Activated CD4-positive, alpha-beta memory T cell treated with anti-CD3 and anti-CD28 coated beads for 36 hours (primary cell): ENCODE measurements around the gene WDR62. TPM values are rescaled to one million over a fixed set of nuclear protein-coding genes. Genes with fewer than 3 reads are reported as not detected.

Experiments used
- CTCF ChIA-PET: fragments of 350-600 bp; sonication (Branson Sonifier 250); formaldehyde crosslinking; loops from one replicate; lab custom pipeline; 2021; ENCODE audit warnings: antibody characterized with exemption, inconsistent platforms; lab: Charles Lee
- POLR2A ChIA-PET: fragments of 350-600 bp; sonication (Branson Sonifier 250); formaldehyde crosslinking; loops from one replicate; lab custom pipeline; 2021; ENCODE audit warnings: antibody characterized with exemption; lab: Charles Lee
- DNase-seq: peaks from one replicate; pipeline ENCODE4 v3.0.0-alpha.2; 2020
- H3K27ac Mint-ChIP-seq: one replicate; pipeline ENCODE4 v1.8.0; 2021; ENCODE audit warnings: mixed read lengths
- H3K27me3 Mint-ChIP-seq: one replicate; pipeline ENCODE4 v1.8.0; 2021; ENCODE audit warnings: mixed read lengths
- H3K36me3 Mint-ChIP-seq: one replicate; pipeline ENCODE4 v1.8.0; 2021; ENCODE audit warnings: mixed read lengths
- H3K4me1 Mint-ChIP-seq: one replicate; pipeline ENCODE4 v1.8.0; 2021; ENCODE audit warnings: low read depth, mixed read lengths
- H3K4me3 Mint-ChIP-seq: one replicate; pipeline ENCODE4 v1.8.0; 2021; ENCODE audit warnings: mild to moderate bottlenecking, mixed read lengths
- H3K9me3 Mint-ChIP-seq: one replicate; pipeline ENCODE4 v1.8.0; 2021; ENCODE audit warnings: mixed read lengths
- intact Hi-C: fragments of 100-400 bp; cut with micrococcal nuclease; formaldehyde crosslinking; loops from one replicate; pipeline ENCODE4 v1.15.1; 2023
- total RNA-seq, 2 experiments: library from RNA; stranded (reverse); gene quantifications; one replicate each; pipeline ENCODE4 v1.2.3, GENCODE V29; 2021

Gene WDR62
- total RNA-seq, 2 experiments from 2014 or later, result 16.8 to 17.7 TPM

GRCh38 chr19:36090910-36091695, 36.4 kb downstream of the WDR62 start:
- Mint-ChIP-seq H3K27ac (no peak overlapping the region), H3K27me3 (no peaks in the 10 kb centered on the region), H3K9me3 (no peaks in the 10 kb centered on the region), H3K4me3 (no peak overlapping the region), H3K36me3 (peaks cover 35% of the 10 kb centered on the region), H3K4me1 (peaks cover 16% of the 10 kb centered on the region)
- CTCF ChIA-PET, result no interaction called here
- POLR2A ChIA-PET, result no interaction called here
- intact Hi-C loops, result no loop called here
- no peak for DNase-seq

- DNase-seq, result no peak
- intact Hi-C loops, result loop anchor here (2.0 kb wide), 1 partner anchor 38 kb away; the partner anchor contains the start of genes THAP8 and WDR62
- H3K4me1 Mint-ChIP-seq, result peaks cover 16% of the 10 kb centered on the region
- H3K9me3 Mint-ChIP-seq, result no peaks in the 10 kb centered on the region
- no peaks in the 10 kb centered on the region for H3K27me3 Mint-ChIP-seq
- CTCF ChIA-PET, result no interaction called here
- peaks cover 39% of the 10 kb centered on the region for H3K36me3 Mint-ChIP-seq
- POLR2A ChIA-PET, result no interaction called here
- no peak overlapping the region for H3K4me3 Mint-ChIP-seq
- H3K27ac Mint-ChIP-seq, result peak overlapping the region; percentile 49
These were observed 37.9 kb downstream of the WDR62 start for GRCh38 chr19:36092566-36092965.

- peak; percentile 59 for DNase-seq
- Mint-ChIP-seq H3K27ac (peak overlapping the region; percentile 49), H3K4me1 (peaks cover 16% of the 10 kb centered on the region), H3K9me3 (no peaks in the 10 kb centered on the region), H3K27me3 (no peaks in the 10 kb centered on the region), H3K4me3 (no peak overlapping the region), H3K36me3 (peaks cover 34% of the 10 kb centered on the region)
- ChIA-PET POLR2A (no interaction called here), CTCF (no interaction called here)
- intact Hi-C loops, result loop anchor here (2.0 kb wide), 1 partner anchor 38 kb away; the partner anchor contains the start of genes THAP8 and WDR62
These were observed 38.5 kb downstream of the WDR62 start for GRCh38 chr19:36093146-36093662.

GRCh38 chr19:36093687-36094086, 39.0 kb downstream of the WDR62 start:
- intact Hi-C loops, result loop anchor here (2.0 kb wide), 1 partner anchor 39 kb away; the partner anchor contains the start of genes THAP8 and WDR62
- Mint-ChIP-seq H3K27ac (no peak overlapping the region), H3K4me3 (no peak overlapping the region), H3K36me3 (peaks cover 33% of the 10 kb centered on the region), H3K4me1 (peaks cover 16% of the 10 kb centered on the region), H3K9me3 (no peaks in the 10 kb centered on the region), H3K27me3 (no peaks in the 10 kb centered on the region)
- ChIA-PET POLR2A (no interaction called here), CTCF (no interaction called here)
- no peak for DNase-seq

- Mint-ChIP-seq H3K4me1 (peaks cover 16% of the 10 kb centered on the region), H3K9me3 (no peaks in the 10 kb centered on the region), H3K36me3 (peaks cover 24% of the 10 kb centered on the region), H3K27me3 (no peaks in the 10 kb centered on the region), H3K27ac (no peak overlapping the region), H3K4me3 (no peak overlapping the region)
- POLR2A ChIA-PET, result no interaction called here
- intact Hi-C loops, result loop anchor here (5.0 kb wide), 1 partner anchor 660 kb away; no protein-coding TSS in a partner anchor
- CTCF ChIA-PET, result no interaction called here
- no peak for DNase-seq
These were observed 42.3 kb downstream of the WDR62 start for GRCh38 chr19:36097036-36097435.

GRCh38 chr19:36099166-36099785, 44.6 kb downstream of the WDR62 start:
- H3K9me3 Mint-ChIP-seq, result no peaks in the 10 kb centered on the region
- CTCF ChIA-PET, result interaction anchor here (1.5 kb wide), 1 partner anchor 29 kb away, joined by 3 read pairs; no protein-coding TSS in a partner anchor

GRCh38 chr19:36100476-36100875, 45.8 kb downstream of the WDR62 start:
- Mint-ChIP-seq H3K4me1 (no peaks in the 10 kb centered on the region), H3K27ac (no peak overlapping the region), H3K9me3 (no peaks in the 10 kb centered on the region), H3K27me3 (no peaks in the 10 kb centered on the region), H3K36me3 (peaks cover 17% of the 10 kb centered on the region), H3K4me3 (no peak overlapping the region)
- no peak for DNase-seq
- intact Hi-C loops, result no loop called here
- ChIA-PET CTCF (interaction anchor here (1.5 kb wide), 1 partner anchor 28 kb away, joined by 3 read pairs; no protein-coding TSS in a partner anchor), POLR2A (interaction anchor here (1.4 kb wide), 1 partner anchor 15 kb away, joined by 3 read pairs; the partner anchor contains the start of gene TBCB)

More at GRCh38 chr19:36099166-36099785, 44.6 kb downstream of the WDR62 start:
- intact Hi-C loops, result loop anchor here (5.0 kb wide), 1 partner anchor 662 kb away; no protein-coding TSS in a partner anchor
- H3K4me3 Mint-ChIP-seq, result no peak overlapping the region
- no peak overlapping the region for H3K27ac Mint-ChIP-seq
- H3K27me3 Mint-ChIP-seq, result no peaks in the 10 kb centered on the region
- POLR2A ChIA-PET, result no interaction called here
- peaks cover 23% of the 10 kb centered on the region for H3K36me3 Mint-ChIP-seq
- DNase-seq, result no peak
- H3K4me1 Mint-ChIP-seq, result no peaks in the 10 kb centered on the region

GRCh38 chr19:36101550-36102327, 47.0 kb downstream of the WDR62 start:
- peaks cover 18% of the 10 kb centered on the region for H3K36me3 Mint-ChIP-seq
- no peak for DNase-seq
- H3K4me1 Mint-ChIP-seq, result no peaks in the 10 kb centered on the region
- intact Hi-C loops, result no loop called here
- H3K4me3 Mint-ChIP-seq, result no peak overlapping the region
- ChIA-PET POLR2A (no interaction called here), CTCF (no interaction called here)
- no peaks in the 10 kb centered on the region for H3K27me3 Mint-ChIP-seq
- no peak overlapping the region for H3K27ac Mint-ChIP-seq
- no peaks in the 10 kb centered on the region for H3K9me3 Mint-ChIP-seq

- intact Hi-C loops, result no loop called here
- no peak overlapping the region for H3K27ac Mint-ChIP-seq
- H3K27me3 Mint-ChIP-seq, result no peaks in the 10 kb centered on the region
- no peaks in the 10 kb centered on the region for H3K4me1 Mint-ChIP-seq
- H3K9me3 Mint-ChIP-seq, result no peaks in the 10 kb centered on the region
- no peak for DNase-seq
- H3K36me3 Mint-ChIP-seq, result peaks cover 11% of the 10 kb centered on the region
- ChIA-PET CTCF (no interaction called here), POLR2A (interaction anchor here (1.5 kb wide), 1 partner anchor 12 kb away, joined by 5 read pairs; the partner anchor contains the start of genes POLR2I and TBCB)
- H3K4me3 Mint-ChIP-seq, result no peak overlapping the region
These were observed 48.4 kb downstream of the WDR62 start for GRCh38 chr19:36103040-36103626.

- CTCF ChIA-PET, result no interaction called here
- POLR2A ChIA-PET, result interaction anchor here (1.5 kb wide), 1 partner anchor 11 kb away, joined by 5 read pairs; the partner anchor contains the start of genes POLR2I and TBCB
- no peaks in the 10 kb centered on the region for H3K9me3 Mint-ChIP-seq
- H3K4me1 Mint-ChIP-seq, result no peaks in the 10 kb centered on the region
- H3K4me3 Mint-ChIP-seq, result no peak overlapping the region
- peaks cover 11% of the 10 kb centered on the region for H3K36me3 Mint-ChIP-seq
- DNase-seq, result no peak
- intact Hi-C loops, result no loop called here
- no peaks in the 10 kb centered on the region for H3K27me3 Mint-ChIP-seq
- no peak overlapping the region for H3K27ac Mint-ChIP-seq
These were observed 49.3 kb downstream of the WDR62 start for GRCh38 chr19:36103842-36104552.

GRCh38 chr19:36106441-36106840, 51.7 kb downstream of the WDR62 start:
- H3K4me1 Mint-ChIP-seq, result no peaks in the 10 kb centered on the region
- no peak for DNase-seq
- no peaks in the 10 kb centered on the region for H3K27me3 Mint-ChIP-seq
- no peaks in the 10 kb centered on the region for H3K9me3 Mint-ChIP-seq
- intact Hi-C loops, result no loop called here
- POLR2A ChIA-PET, result interaction anchor here (1.6 kb wide), 1 partner anchor 9 kb away, joined by 4 read pairs; the partner anchor contains the start of genes POLR2I and TBCB
- peaks cover 11% of the 10 kb centered on the region for H3K36me3 Mint-ChIP-seq
- no peak overlapping the region for H3K4me3 Mint-ChIP-seq
- CTCF ChIA-PET, result interaction anchor here (1.6 kb wide), 1 partner anchor 21 kb away, joined by 5 read pairs; no protein-coding TSS in a partner anchor
- H3K27ac Mint-ChIP-seq, result no peak overlapping the region
